Dermis blood vessel endothelial cell (primary cell): ENCODE results near the gene RNF31. TPM values are rescaled to one million over a fixed set of nuclear protein-coding genes. Genes with fewer than 3 reads are reported as not detected.
A peak's percentile ranks its signal among the peaks of the same experiment; 100 is the strongest.
"Not testable (repeated sequence)": the region's sequence is repeated elsewhere in the genome, so short reads cannot be mapped to it uniquely, and the experiment has no call there.

Source experiments
- DNase-seq: peaks from one replicate; pipeline ENCODE4 v3.0.0; 2010
- total RNA-seq: library from RNA; depleted of rRNA; stranded (reverse); fragments of >200 nt; gene quantifications from 2 replicates; pipeline ENCODE4 v1.2.3, GENCODE V29; 2014

Gene RNF31
- total RNA-seq, 1 donor from 2014 or later = 54.1 TPM

DNA sequence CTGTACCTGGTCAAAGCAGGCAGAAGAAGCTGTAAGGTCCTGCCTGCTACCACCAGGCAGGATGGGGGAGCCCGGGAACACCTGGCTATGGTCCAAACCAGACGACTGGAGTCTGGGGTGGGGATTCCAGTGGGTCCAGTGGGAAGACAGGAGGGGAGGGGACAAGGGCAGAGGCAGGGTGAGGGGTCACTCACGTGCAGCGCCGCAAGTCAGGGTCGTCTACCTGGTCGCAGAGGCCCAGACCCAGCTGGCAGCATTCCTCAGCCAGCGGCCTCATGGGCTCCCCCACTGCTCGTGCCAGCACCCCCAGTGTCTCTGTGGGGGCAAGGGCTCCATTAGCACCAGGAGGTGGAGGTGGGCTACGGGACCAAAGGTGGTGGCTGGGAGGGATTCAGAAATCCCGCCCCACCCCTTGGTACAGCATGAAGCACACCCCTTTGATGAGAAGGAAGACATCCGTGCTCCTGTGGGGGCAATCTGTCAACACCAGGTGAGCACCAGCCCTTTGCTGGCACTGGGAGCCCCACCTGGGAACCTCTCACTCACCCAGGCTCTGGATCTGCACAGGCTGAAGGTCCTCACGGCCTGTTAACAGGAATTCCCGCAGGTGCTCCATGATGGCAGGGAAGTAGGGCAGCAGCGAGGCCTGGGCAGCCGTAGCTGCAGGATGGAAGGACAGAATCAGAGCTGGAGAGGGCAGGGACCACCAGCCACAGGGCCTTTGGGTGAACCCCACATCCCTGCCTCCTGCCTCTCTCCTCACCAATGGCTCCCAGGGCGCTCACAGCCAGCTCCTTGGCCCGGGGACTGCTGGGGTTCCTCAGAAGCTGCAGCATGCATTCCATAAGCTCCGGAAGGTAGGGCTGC, 37.0 kb downstream of the RNF31 start:
- DNase-seq = no peak

DNA sequence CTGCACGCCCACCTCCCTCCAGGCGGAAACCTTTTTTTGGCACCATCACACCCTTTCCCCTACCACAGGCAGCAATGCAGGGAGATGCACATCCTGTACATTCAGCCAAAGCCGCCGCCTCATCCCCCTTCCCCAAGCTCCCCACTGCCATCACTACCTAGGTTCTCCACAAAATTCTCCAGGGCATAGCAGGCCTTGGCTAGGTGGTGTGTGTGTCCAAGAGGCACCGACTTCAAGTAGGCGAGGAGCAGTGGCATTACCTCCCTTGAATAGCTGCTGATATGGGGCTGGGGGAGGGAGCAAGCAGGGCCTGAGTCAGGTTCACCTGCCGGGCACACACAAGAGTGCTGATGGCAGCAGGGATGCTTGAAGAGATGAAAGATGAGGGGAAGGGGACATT, 37.7 kb downstream of the RNF31 start:
- DNase-seq = no peak

DNA sequence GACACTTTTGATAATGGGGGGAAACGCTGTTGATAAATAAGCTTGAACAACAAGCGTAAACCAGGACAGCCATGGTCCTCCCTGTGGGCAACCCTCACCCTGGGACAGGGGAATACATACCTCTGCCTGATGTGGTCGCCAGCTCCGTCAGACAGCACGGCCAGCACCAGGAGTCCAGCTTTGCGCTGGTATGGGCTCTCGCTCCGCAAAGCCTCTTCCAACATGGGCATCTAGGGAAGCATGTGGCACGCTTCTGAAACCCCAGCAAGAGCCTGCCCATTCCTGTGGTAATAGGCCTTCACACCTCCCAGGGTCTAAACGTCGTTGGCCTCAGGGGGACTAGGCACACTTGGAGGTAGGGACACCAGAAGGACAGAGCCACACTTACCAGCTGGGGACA, 38.4 kb downstream of the RNF31 start:
- DNase-seq = no peak

DNA sequence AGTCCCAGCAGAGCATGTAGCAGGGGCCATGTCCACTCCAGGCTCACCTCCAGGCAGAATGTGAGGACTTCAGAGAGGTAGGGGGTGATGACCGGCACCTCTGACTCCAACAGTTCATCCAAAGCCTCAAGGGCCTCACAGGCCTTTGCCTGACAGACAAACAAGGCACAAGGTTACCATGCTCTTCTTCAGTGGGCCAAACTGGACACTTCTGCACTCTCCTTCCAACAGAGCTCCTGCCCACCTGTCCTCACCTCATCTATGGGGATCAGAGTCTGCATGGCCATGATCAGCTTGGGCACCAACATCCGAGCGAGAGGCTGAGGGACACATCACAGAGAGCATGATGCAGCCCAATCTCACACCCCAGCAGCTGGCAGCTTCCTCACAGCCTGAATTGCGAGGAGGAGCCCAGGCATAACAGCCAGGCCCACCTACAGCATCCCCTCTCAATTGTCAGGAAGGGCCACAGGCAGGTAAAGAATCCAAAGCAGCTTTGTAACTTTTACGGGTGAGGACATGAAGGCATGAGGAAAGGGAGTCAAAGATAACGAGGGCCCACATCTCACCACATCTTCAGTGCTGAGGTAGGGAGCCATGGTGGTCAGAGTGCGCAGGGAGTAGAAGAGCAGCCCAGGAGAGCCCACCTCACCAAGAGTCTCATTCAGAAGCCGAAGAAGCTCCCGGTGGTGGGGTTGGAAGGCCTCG, 39.7 kb downstream of the RNF31 start:
- DNase-seq = no peak

DNA sequence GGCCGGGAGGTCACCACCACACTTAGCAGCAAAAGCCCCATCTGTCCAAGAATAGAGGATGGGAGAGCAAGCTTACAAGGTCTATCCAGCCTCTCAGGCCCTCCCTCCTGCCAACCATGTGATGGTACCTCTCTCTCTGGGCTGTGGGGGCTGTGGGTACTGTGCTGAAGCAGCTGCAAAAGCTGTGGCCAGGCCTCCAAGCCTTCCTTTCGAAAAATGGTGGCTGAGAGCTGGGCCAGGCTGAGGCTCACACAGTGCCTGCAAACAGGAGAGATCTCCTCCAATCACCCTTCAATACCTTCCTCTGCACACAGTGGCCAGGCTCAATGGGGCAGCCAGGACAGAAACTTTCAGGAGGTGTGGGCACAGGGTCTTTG, 40.2 kb downstream of the RNF31 start:
- no peak for DNase-seq

DNA sequence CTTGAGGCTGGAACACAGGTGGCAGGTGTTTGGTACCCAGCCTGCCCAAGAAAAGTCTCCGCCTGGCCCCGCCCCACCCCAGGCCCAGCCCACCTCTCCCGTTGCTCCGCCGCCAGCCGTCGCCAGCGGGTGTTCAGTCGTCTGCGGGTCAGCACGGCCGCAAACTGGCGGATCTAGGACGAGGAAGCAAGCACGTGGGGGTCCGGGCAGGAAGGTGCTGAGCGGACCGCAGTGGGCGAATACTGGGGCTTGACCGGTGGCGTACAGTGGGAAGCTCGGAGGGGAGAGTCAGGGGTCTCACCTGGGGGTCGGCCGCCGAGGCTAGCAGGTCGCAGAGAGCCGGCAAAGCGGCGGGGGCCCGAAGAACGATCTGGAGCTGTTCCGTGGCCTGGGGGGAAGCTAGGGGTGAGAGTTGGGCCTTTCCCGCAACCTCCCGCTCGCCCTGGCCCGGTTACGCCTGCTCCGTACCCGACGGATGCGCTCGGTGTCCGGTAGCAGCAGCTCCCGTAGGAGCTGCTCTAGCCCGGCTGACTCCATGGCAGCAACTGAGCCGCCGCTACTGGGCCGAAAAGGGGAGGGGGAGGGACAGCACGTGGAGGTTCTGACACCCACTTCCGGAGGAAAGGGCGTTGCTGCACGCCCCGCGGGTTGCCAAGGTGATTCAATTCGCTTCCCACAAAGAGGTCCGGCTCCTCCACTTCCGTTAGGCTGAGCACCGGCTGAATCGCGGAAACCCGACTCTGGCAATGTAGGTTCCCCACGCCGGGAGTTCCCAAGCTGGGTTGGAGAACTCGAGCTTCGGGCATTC, 41.2 kb downstream of the RNF31 start, which contains the start of gene IPO4:
TSS of gene IPO4 (minus strand) at position 566 of the 808 bp plus-strand sequence. CDS start at position 537, 29 bp downstream.
- DNase-seq = peak; percentile 99

DNA sequence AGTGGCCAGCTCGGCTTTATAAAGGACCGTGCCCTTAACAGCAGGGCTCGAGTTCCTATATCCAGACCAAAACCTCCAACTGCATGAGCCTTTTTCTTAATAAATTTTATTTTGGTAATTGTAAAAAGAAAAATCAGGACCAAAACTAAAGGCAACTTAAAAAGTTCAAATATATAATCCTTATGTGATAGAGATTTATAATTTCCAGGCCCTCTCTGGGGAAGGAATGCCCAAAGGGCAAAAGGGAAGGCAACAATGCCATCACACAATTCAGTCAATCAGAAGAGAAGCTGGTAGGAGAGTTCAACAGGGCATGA, 41.7 kb downstream of the RNF31 start:
- DNase-seq = no peak

DNA sequence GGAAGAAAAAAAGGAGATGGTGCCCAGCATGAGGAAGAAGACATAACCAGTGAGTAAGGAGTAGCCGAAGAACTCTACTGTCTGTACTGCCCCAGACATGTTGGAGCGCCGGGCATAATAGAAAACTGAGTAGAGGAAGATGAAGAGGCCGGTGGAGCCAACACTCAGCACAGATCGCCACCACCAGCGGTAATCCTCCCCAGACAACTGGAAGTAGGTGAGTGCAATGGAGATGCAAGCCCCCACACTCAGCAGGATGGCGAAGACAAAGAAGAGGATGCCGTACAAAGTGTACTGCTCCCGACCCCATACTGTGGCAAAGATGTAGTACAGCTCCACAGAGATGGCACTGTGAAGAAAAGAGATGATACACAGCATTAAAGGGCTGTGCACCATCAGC, 42.2 kb downstream of the RNF31 start:
- DNase-seq = no peak

DNA sequence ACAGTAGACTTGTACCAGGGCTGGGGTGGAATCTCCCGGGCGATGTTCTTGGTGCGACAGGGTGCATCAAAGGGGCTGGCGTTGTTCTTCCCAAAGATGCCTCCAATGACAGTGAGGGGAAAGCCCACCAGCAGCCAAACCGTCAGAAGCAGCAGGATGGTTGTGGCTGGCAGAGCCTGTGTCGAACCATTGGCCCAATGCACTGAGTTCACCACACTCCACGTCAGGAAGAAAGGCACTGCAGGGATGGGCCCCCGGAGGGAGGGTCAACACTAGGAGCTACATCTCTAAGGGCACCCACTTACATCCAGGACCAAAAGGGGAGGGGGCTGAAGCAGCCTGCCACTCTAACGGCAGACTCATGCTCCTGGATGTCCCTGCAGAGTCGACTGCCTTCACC, 43.1 kb downstream of the RNF31 start:
- DNase-seq = no peak

DNA sequence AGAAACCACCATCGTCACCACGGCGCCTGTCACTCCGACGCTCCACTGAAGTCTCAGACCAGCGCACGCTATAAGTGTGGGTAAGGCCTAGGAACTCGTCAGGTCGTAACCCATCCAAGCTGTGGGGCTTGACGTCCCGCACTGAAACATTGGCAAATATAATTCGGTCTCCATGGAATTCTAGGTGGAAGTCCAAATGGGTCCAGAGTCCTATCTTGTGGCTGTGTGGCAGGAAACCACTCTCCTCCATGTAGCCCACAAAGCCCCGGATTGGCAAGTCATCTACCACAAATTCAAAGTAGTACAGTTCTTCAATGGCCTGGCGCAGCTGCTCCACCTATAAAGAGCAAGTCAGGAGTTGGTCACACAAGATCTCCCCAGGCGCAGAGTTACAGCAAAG, 45.6 kb downstream of the RNF31 start:
- DNase-seq = no peak

DNA sequence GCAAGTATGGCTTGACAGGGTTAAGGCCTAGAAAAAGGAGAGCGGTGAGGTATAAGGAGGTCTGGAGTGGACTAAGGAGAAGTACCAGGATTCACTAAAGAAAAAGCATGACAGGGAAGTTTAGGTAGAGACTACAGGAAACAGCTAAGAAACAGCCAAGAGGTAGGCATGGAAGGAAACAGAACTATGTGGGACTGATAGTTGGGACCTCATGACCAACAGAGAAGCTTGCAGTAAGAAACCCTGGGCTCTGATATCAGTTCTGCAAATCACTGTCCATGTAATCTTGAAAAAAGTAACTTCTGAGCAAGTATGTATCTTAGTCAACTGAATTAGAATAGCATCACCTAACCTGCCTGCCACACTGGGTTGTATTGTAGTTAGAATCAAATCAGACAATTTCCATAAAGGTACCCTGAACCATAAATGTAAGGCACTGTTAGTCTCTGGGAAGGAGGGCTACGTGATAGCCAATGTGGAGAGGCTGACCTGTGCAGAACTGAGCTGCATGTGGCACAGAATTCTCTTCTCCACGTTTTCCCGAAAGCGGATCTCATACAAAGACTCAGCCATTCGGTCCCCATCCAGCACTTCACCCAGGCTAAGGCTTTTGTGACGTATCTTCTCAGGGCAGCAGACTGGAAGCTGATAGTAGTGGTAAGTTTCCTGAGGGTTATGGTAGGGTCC, 47.0 kb downstream of the RNF31 start:
- no peak for DNase-seq

DNA sequence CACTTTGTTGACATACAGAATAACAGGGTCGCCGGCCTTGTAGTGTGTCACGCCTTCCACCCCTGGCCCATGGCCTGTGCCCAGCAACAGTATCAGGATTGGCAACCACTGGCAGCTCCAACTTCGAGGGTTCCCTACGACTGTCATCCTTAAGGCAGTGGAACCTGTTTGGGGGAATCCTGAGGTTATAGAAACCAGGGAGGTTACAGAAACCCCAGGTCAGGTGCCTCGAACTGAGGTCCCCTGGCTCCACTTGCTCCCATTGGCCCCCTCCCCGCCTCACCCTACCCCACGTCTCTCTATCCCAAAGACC, 47.5 kb downstream of the RNF31 start:
- no peak for DNase-seq

DNA sequence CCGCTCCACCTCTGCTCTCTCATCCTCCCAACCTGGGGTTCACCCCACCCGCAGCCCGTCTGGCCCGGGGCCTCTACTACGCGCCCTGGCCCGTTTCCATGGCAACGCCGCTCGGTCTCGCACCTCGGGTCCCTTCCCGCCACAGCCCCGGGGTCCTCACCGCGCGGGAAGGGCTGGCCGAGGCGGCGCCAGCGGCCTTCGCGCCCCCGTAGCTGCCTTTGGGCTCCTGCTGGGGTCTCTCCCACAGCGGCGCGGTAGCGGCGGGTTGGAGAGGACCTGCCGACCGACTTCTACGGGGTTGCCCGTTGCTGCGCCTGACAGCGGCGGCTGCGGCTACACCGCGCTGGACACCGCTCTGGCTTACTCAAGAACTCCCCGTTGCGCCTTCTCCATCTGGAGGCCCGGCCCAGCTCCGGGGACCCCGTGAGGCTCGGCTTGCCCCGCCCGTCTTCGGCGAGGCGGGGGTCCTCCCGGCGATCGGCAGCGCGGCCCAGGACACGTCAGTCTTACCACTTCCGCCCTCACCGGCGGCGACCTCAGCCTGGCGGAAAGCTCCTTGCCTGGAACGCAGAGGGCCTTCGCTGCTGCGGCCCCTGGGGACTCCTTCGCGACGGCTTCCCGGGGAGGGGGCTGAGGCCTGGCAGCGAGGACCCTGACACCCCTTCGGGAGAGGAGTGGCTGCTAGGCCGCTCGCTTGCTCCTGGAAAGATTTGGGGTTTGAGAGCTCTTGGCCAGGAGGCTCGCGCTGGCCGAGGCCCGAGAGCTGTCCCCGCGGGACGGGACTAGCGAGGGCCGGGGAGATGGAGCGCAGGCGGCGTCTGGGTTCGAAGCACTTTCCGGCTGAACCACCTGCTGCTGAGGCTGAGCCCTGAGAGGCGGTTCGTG, 48.1 kb downstream of the RNF31 start, which contains the start of gene TM9SF1:
TSS of gene TM9SF1 (minus strand) at position 256 of the 885 bp plus-strand sequence. CDS start 422 bp downstream, outside the sequence.
- DNase-seq = peak; percentile 93

DNA sequence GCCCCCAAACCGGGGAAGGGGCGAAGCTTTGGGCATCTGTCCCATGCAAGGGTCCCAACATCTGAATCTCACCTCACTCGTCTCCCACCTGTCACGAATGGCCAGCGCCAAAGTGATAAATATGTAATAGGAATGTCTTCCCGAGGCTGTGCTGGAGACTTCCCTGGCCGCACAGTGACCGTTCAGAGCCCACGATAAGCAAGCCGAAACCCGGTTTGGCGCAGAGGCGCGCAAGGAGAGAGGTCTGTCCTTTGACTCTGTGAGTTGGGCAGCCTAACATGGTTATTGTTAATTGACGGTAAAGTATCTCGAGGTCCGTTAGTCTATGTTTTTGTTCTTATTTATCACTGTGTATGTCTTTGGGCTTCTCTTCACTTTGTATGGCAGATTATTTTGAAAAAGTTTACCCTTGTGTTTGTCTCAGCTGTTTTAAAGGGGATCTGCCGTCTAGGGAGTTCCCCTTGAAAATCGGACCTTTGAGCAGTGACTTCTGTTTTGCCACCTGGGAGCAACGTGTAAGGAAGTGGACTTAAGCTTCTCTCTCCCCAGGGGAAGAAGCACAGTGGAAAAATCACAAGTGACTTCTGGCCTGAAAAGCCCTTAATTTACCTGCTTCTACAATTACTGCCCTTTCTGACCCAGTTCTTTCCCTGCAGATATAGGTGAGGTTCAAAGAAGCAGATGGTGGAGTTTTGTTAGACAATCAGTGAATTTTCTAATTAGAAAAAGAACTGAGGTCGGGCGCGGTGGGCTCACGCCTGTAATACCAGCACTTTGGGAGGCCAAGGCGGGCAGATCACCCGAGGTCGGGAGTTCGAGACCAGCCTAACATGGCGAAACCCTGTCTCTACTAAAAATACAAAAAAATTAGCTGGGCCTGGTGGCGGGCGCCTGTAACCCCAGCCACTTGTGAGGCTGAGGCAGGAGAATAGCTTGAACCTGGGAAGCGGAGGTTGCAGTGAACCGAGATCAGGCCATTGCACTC, 49.1 kb downstream of the RNF31 start:
- peak; percentile 49 for DNase-seq

DNA sequence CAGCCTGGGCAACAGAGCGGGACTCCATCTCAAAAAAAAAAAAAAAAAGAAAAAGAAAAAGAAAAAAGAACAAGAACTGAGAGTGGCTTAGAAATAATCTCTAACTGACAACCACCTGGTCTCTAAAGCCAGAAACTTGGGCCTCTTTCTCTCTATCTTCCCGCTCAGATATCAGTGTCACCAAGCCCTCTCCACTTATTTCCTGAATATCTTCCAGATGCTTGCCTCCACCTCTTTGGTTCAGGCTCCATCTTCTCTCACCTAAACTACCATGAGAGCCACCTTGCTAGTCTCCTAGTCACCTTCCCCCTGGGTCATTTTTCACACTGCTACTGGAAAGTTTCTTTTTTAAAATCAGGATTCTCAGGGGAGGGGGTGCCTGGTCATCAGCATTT, 49.8 kb downstream of the RNF31 start:
- DNase-seq = no peak

DNA sequence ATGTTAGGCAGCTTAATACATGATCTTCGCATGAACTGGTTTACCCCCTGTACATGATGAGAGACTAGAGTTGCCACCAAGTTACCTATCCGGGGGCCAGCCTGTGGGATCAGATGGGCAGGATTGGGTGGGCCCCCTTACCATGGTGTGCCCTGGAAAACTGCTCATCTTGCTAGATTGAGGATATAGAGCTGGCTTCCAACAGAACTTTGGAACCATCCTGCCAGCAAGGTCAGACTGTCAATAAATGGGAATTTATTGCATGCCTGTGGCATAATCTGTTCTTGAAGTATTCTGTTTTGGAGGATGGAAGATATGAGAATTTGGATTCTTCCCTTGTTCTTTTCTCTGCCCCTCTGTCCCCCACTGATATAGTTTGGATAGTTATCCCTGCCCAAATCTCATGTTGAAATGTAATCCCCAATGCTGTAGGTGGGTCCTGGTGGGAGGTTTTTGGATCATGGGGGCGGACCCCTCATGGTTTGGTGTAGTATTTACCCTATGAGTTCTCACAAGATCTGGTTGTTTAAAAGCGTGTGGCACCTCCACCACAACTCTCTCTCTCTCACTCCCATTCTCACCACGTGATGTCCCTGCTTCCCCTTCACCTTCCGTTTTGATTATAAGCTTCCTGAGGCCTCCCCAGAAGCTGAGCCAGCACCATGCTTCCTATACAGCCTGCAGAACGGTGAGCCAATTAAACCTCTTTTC, 51.7 kb downstream of the RNF31 start:
- no peak for DNase-seq

DNA sequence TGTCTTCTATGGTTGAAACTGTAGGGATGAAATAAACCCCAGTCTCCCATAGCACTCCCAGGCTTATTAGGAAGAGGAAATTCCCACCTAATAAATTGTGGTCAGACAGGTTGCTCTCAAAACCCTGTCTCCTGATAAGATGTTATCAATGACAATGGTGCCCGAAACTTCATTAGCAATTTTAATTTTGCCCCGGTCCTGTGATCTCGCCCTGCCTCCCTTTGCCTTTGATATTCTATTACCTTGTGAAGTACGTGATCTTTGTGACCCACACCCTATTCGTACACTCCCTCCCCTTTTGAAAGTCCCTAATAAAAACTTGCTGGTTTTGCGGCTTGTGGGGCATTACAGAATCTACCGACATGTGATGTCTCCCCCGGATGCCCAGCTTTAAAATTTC, 55.2 kb downstream of the RNF31 start:
- not testable (repeated sequence) for DNase-seq

DNA sequence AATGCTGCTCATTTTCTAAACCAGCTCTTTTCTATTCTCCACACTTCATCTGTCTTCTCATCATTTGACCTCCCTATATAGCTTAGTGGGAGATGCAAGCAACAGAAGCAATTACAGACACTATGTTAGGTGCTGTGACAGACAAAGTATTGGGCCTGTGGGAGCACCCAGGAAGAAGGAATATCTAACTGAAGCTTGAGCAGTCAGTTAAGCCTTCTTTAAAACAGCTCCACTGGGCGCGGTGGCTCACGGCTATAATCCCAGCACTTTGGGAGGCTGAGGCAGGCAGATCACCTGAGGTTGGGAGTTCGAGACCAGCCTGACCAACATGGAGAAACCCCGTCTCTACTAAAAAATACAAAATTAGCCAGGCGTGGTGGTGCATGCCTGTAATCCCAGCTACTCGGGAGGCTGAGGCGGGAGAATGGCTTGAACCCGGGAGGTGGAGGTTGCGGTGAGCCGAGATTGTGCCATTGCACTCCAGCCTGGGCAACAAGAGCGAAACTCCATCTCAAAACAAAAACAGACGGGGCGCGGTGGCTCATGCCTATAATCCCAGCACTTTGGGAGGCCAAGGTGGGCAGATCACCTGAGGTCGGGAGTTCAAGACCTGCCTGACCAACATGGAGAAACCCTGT, 56.1 kb downstream of the RNF31 start:
- DNase-seq = not testable (repeated sequence)
